DOHH2 (cell line): ENCODE measurements around the gene LZIC.

Experiments
- EZH2phosphoT487 ChIP-seq: fragments of 200-600 bp; sonication (generic); IDR thresholded peaks from 2 replicates; pipeline ENCODE4 v1.6.1; 2017; ENCODE audit warnings: borderline replicate concordance, mild to moderate bottlenecking, antibody characterized with exemption, low read length, moderate library complexity, mixed read lengths
- TF ChIP-seq, protein P1 (sequence below): fragments of 200-600 bp; sonication (generic); IDR thresholded peaks from one replicate; pipeline ENCODE4 v1.5.1; 2014; ENCODE audit warnings: antibody characterized with exemption, mild to moderate bottlenecking, low read depth, low read length; ENCODE audit not compliant: poor library complexity, severe bottlenecking

DNA sequence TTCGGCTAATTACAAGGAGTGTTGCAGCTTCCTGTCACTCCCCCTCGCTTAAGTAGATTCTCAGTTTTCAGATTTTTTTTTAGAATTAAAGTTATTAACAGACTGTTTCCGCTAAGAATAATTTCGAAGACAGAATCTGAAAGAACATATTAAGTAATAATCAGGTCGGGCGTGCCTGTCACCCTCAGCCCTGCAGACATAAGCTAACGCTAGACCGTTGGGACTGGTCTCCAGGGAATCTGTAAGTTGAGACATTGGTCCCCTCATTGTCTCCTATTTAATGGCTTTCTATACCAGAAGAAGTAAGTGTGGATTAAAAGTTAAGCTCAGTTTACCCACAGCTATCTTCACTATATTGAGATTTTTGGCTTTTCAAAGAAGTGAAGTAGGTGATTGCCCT lies 14.5 kb upstream of the LZIC start:
- TF ChIP-seq, protein P1, sequence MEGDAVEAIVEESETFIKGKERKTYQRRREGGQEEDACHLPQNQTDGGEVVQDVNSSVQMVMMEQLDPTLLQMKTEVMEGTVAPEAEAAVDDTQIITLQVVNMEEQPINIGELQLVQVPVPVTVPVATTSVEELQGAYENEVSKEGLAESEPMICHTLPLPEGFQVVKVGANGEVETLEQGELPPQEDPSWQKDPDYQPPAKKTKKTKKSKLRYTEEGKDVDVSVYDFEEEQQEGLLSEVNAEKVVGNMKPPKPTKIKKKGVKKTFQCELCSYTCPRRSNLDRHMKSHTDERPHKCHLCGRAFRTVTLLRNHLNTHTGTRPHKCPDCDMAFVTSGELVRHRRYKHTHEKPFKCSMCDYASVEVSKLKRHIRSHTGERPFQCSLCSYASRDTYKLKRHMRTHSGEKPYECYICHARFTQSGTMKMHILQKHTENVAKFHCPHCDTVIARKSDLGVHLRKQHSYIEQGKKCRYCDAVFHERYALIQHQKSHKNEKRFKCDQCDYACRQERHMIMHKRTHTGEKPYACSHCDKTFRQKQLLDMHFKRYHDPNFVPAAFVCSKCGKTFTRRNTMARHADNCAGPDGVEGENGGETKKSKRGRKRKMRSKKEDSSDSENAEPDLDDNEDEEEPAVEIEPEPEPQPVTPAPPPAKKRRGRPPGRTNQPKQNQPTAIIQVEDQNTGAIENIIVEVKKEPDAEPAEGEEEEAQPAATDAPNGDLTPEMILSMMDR = no peak
- no peak for TF ChIP-seq EZH2phosphoT487
